Nephron progenitor cell (in vitro differentiated cells): ENCODE results near the gene TBPL1.
A peak's percentile ranks its signal among the peaks of the same experiment; 100 is the strongest.
"Not testable (repeated sequence)": the region's sequence is repeated elsewhere in the genome, so short reads cannot be mapped to it uniquely, and the experiment has no call there.

Experiments
- DNase-seq: peaks from one replicate; pipeline ENCODE4 v3.0.0; 2021
- H3K27ac Mint-ChIP-seq: 2 replicates; pipeline ENCODE4 v1.8.0; 2021; ENCODE audit warnings: mild to moderate bottlenecking, moderate library complexity, mixed read lengths
- H3K27me3 Mint-ChIP-seq: 2 replicates; pipeline ENCODE4 v1.8.0; 2021; ENCODE audit warnings: mild to moderate bottlenecking, low read depth, mixed read lengths; ENCODE audit not compliant: poor library complexity
- H3K36me3 Mint-ChIP-seq: 2 replicates; pipeline ENCODE4 v1.8.0; 2021; ENCODE audit warnings: low read depth, mixed read lengths
- H3K4me1 Mint-ChIP-seq: 2 replicates; pipeline ENCODE4 v1.8.0; 2021; ENCODE audit warnings: mixed read lengths
- H3K4me3 Mint-ChIP-seq: 2 replicates; pipeline ENCODE4 v1.8.0; 2021; ENCODE audit warnings: mild to moderate bottlenecking, moderate library complexity, mixed read lengths
- H3K9me3 Mint-ChIP-seq: 2 replicates; pipeline ENCODE4 v1.8.0; 2021; ENCODE audit warnings: mild to moderate bottlenecking, moderate library complexity, mixed read lengths
- CTCF ChIP-seq: fragments of 200-600 bp; sonication (generic); IDR thresholded peaks from 2 replicates; pipeline ENCODE4 v1.5.0; 2021; ENCODE audit warnings: antibody characterized with exemption

The TBPL1 gene

GRCh38 chr6:133972388-133972787 is 19.4 kb downstream of the TBPL1 start:
- H3K4me1 Mint-ChIP-seq: peaks cover 6% of the 10 kb centered on the region
- DNase-seq: no peak
- no peak overlapping the region for H3K4me3 Mint-ChIP-seq

GRCh38 chr6:133973109-133973971 is 20.3 kb downstream of the TBPL1 start:
- no peak for DNase-seq
- Mint-ChIP-seq H3K4me1 (peaks cover 10% of the 10 kb centered on the region), H3K27ac (no peak overlapping the region), H3K27me3 (no peaks in the 10 kb centered on the region), H3K36me3 (no peaks in the 10 kb centered on the region), H3K4me3 (no peak overlapping the region), H3K9me3 (no peaks in the 10 kb centered on the region)
- peak; percentile 74 for TF ChIP-seq CTCF

More at GRCh38 chr6:133972388-133972787, 19.4 kb downstream of the TBPL1 start:
- Mint-ChIP-seq H3K27me3 (no peaks in the 10 kb centered on the region), H3K27ac (no peak overlapping the region), H3K9me3 (no peaks in the 10 kb centered on the region), H3K36me3 (no peaks in the 10 kb centered on the region)
- TF ChIP-seq CTCF: no peak

- Mint-ChIP-seq H3K4me3 (no peak overlapping the region), H3K27me3 (no peaks in the 10 kb centered on the region), H3K27ac (no peak overlapping the region), H3K36me3 (peaks cover 24% of the 10 kb centered on the region), H3K9me3 (no peaks in the 10 kb centered on the region), H3K4me1 (peaks cover 13% of the 10 kb centered on the region)
- TF ChIP-seq CTCF: no peak
- no peak for DNase-seq
Measured at GRCh38 chr6:133977983-133978895, 25.2 kb downstream of the TBPL1 start.

DNA sequence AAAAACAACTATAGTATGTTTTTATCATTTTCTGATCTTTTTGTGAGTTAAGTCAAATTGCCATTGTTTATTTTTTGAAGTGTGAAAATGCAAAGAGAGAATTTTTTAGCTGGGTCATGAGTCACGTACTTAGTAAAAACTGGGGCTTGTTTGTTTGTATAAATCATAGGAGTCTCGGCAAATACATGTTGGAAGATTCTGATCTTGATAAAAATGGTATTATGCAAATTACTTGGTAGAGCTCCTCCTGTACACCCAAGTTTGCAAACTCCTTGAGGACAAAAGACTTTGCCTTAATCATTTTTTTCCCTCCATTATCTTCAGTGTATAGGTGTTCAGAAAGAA is 25.8 kb downstream of the TBPL1 start:
- no peak overlapping the region for H3K27ac Mint-ChIP-seq
- H3K9me3 Mint-ChIP-seq: no peaks in the 10 kb centered on the region
- no peak for TF ChIP-seq CTCF
- H3K27me3 Mint-ChIP-seq: no peaks in the 10 kb centered on the region
- H3K4me1 Mint-ChIP-seq: peaks cover 17% of the 10 kb centered on the region
- DNase-seq: no peak
- H3K4me3 Mint-ChIP-seq: no peak overlapping the region
- peaks cover 27% of the 10 kb centered on the region for H3K36me3 Mint-ChIP-seq

DNA sequence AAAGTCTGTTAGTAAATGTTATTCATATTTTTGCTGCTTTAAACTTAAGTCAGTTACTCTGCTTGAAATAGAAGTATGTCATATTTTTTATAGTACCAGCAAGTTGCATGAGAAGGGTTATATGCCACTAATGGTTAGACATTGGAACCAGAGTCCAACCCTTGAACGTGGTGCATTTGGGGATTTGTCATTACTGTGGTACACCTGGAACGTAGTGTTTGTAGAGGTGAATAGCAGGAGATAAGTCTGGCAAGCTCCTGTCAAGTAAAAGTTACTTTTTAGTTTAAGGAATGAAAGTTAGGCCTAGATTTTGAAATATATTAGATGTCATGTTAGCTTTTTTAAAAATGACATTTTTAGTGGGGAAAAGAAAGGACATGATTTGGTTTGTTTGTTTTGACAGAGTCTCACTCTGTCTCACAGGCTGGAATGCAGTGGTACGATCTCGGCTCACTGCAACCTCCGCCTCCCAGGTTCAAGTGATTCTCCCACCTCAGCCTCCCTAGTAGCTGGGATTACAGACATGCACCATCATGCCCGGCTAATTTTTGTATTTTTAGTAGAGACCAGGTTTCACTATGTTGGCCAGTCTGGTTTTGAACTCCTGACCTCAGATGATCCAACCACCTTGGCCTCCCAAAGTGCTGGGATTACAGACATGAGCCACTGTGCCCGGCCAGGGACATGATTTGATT is 26.4 kb downstream of the TBPL1 start:
- H3K9me3 Mint-ChIP-seq, H3K27ac Mint-ChIP-seq, DNase-seq, H3K27me3 Mint-ChIP-seq, H3K4me3 Mint-ChIP-seq: not testable (repeated sequence)
- Mint-ChIP-seq H3K4me1 (peaks cover 17% of the 10 kb centered on the region), H3K36me3 (peaks cover 27% of the 10 kb centered on the region)

- TF ChIP-seq CTCF: no peak
- no peaks in the 10 kb centered on the region for H3K9me3 Mint-ChIP-seq
- H3K4me1 Mint-ChIP-seq: peaks cover 17% of the 10 kb centered on the region
- H3K4me3 Mint-ChIP-seq: no peak overlapping the region
- no peak for DNase-seq
- peaks cover 33% of the 10 kb centered on the region for H3K36me3 Mint-ChIP-seq
- no peaks in the 10 kb centered on the region for H3K27me3 Mint-ChIP-seq
- H3K27ac Mint-ChIP-seq: no peak overlapping the region
Measured at GRCh38 chr6:133980168-133980567, 27.1 kb downstream of the TBPL1 start.
